ENCODE results near the gene HMGN1. TPM values are rescaled to one million over a fixed set of nuclear protein-coding genes. Genes with fewer than 3 reads are reported as not detected.
A peak's percentile ranks its signal among the peaks of the same experiment; 100 is the strongest.

Gene HMGN1
- total and polyA plus RNA-seq, 12 donors: 86.5 to 254 (median 130) TPM

DNA sequence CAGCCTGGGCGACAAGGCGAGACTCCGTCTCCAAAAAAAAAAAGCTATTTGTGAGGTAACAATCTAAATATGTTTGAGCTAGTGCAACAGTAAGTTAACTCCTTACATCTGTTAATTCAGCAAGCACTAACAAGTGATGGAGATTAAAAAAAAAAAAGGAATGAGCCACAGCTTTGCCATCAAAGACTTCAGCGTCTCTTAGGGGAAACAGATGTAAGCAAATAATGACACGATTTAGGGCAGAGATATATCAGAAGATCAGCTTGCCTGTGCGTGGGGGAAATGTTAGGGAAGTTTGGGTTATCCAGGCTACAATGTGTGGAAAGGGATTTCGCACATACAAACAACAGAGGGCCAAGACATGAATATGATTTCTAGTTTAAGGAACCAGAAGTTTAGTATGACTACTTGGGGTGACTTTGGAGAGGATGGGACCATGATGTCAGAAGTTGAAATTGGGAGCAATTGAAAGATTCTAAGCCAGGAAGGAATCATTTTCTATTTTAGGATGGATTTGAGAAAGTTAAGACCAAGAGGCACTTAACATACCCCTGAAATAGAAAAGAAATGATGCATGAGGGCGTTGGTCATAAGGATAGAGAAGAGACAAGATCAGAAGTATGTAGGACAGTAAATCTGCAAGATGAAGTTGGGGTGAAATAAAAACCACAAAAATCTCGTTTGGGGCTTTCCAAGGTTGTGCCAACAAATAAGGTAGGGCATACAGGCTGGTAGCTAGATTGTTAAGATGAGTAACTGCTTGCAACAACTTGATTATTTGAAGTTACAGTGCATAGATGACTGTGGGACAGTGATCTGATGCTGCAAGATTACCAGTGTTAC, 33.1 kb downstream of the HMGN1 start:
- peaks cover 27 to 31% of the 10 kb centered on the region in 2 donors for H3K4me1 ChIP-seq (replicated peaks in 1 of 2)

DNA sequence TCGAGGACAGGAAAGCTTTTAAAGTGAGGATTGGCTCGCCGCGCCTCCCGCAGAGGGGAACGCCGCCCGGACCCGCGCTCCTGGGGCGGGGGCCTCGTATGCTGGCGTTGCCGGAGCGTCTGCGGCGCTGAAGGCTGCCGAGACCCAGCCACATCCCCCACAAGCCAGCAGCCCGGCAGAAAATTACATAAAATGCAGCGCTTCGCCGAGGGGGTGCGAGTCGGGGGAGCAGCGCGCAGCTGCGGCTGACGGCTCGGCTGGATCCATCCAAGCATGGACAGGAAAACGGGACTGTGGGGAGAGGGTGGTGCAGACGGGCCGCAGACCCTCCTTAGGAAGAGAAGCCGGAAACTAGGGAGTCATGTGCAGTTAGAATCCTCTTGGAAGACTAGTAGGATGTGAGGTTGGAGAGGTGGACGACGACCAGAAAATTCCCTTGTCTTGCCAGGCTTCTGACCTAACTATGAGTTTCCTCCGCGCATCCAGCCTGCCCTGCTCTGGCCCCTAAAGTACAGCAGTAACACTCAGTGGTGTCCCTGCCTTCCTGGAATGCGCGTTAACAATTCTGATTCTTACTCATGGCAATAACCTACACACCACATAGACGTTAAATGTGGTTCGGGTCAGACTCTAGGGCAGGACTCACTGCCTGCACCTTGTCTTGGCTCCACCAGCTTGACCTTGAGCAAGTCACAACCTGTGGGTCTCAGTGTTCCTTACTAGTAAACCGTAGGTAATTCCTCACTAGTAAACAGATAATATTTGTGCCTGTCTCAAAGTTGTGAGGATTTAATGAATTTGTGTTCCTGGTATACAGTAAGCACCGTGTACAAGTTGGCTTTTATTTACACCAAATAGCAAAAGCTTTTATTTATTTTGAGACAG, 34.5 kb downstream of the HMGN1 start:
- 2 to 6% (median 3%) methylated on average over 22 to 43 of the region's 43 CpGs for WGBS, 4 donors
- intact Hi-C loops (cut with DNase I): loop anchor here (5.0 kb wide), 2 partner anchors 73 to 78 kb away; no protein-coding TSS in a partner anchor
- TF ChIP-seq, protein P1, sequence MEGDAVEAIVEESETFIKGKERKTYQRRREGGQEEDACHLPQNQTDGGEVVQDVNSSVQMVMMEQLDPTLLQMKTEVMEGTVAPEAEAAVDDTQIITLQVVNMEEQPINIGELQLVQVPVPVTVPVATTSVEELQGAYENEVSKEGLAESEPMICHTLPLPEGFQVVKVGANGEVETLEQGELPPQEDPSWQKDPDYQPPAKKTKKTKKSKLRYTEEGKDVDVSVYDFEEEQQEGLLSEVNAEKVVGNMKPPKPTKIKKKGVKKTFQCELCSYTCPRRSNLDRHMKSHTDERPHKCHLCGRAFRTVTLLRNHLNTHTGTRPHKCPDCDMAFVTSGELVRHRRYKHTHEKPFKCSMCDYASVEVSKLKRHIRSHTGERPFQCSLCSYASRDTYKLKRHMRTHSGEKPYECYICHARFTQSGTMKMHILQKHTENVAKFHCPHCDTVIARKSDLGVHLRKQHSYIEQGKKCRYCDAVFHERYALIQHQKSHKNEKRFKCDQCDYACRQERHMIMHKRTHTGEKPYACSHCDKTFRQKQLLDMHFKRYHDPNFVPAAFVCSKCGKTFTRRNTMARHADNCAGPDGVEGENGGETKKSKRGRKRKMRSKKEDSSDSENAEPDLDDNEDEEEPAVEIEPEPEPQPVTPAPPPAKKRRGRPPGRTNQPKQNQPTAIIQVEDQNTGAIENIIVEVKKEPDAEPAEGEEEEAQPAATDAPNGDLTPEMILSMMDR (IDR thresholded peaks at IDR 0.05): no peak
- no peak for TF ChIP-seq POLR2A (IDR thresholded peaks at IDR 0.05)
- H3K27ac ChIP-seq: peak overlapping the region; percentile 83 to 97 (median 93)
- H3K4me3 ChIP-seq: peak overlapping the region; percentile 21 to 90 (median 78)
- DNase-seq: peak; percentile 32 to 75 (median 56)
- peaks cover 19 to 26% of the 10 kb centered on the region in 2 donors for H3K4me1 ChIP-seq (replicated peaks in 1 of 2)
- peaks cover 0 to 11% of the 10 kb centered on the region in 2 donors for H3K36me3 ChIP-seq (replicated peaks in 1 of 2)
- H3K27me3 ChIP-seq: no peaks in the 10 kb centered on the region
- no peaks in the 10 kb centered on the region for H3K9me3 ChIP-seq (replicated peaks in 1 of 3)

More for the DNA sequence above, 33.1 kb downstream of the HMGN1 start:
- no peak for DNase-seq
- intact Hi-C loops (cut with DNase I): no loop called here
- 84 to 88% (median 85%) methylated on average over 9 of the region's 9 CpGs for WGBS, 4 donors
- no peak for TF ChIP-seq POLR2A (IDR thresholded peaks at IDR 0.05)
- TF ChIP-seq, protein P1 (IDR thresholded peaks at IDR 0.05): no peak
- Histone ChIP-seq H3K27me3 (no peaks in the 10 kb centered on the region), H3K9me3 (replicated peaks in 1 of 3) (no peaks in the 10 kb centered on the region), H3K36me3 (replicated peaks in 1 of 2) (peaks cover 0 to 5% of the 10 kb centered on the region in 2 donors), H3K4me3 (no peak overlapping the region), H3K27ac (no peak overlapping the region)

DNA sequence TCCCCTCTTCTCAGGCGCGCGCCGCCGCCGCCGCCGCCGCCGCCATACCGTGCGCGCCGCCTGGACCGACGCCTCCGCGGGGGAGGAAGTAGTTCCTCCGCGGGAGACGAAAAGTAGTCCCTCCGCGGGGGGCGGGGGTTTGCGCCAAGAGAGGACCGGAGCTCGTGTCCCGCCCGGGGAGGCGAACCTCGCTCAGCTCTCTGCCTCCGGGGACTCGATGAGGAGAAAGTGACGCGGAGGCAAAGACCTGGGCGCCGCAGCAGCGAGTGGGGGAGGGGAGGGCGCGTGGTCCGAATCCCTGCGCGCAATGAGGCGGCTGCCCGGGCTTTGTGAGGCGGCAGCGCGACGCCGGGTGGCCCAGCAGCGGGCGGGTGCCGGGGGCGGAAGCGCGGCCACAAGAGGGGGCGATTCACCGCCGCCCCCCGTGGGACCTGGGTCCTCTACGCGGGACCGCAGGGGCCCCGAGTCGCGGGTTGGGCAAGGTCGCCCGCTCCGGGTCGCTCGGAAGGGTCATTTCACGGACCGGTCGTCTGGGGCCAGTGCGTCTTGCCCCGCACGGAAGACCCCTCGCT, 35.2 kb downstream of the HMGN1 start, which contains the start of gene BRWD1:
Gene BRWD1 (minus strand): TSS at position 62 of the 572 bp plus-strand sequence. CDS start 141 bp downstream, outside the sequence.
- Histone ChIP-seq H3K9me3 (replicated peaks in 1 of 3) (no peaks in the 10 kb centered on the region), H3K4me1 (replicated peaks in 1 of 2) (peaks cover 17 to 23% of the 10 kb centered on the region in 2 donors), H3K36me3 (replicated peaks in 1 of 2) (peaks cover 0 to 11% of the 10 kb centered on the region in 2 donors), H3K27ac (peak within 1 kb of the TSS; percentile 83 to 97 (median 93)), H3K4me3 (peak within 1 kb of the TSS; percentile 40 to 90 (median 78)), H3K27me3 (no peaks in the 10 kb centered on the region)
- DNase-seq: peak; percentile 76 to 87 (median 81)
- TF ChIP-seq, protein P1 (IDR thresholded peaks at IDR 0.05): peak in 4 of 6 experiments; percentile 19 to 38 (median 22)
- peak; percentile 38 to 71 for TF ChIP-seq POLR2A (IDR thresholded peaks at IDR 0.05)
- 0 to 1% (median 1%) methylated on average over 12 to 73 of the region's 78 CpGs for WGBS, 4 donors
- intact Hi-C loops (cut with DNase I): loop anchor here (5.0 kb wide), 2 partner anchors 74 to 79 kb away; no protein-coding TSS in a partner anchor

Measured in adrenal gland (tissue), 12 donors.